ENCODE measurements around the gene STARD8.

STARD8 gene

DNA sequence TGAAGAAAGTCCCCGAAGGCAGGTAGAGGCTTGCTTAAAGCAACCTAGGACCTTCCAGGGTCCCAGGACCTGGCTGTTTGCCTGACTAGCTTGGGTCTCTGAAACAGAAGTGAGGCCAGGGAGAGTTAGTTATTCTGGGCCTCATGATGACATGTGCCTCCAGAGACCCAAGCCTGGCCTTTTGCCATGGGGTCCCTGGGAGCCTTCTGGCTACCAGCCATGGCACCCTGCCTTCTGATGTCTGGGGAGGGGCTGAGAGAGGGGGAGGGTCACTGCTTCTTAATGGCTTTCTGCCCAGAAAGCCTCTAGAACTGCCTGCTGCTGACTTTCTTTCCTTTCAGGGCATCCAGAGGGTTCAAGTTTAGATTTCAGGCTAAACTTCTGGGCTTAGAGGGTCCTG is 1.0 kb upstream of the STARD8 start:
- TF ChIP-seq, protein P1, sequence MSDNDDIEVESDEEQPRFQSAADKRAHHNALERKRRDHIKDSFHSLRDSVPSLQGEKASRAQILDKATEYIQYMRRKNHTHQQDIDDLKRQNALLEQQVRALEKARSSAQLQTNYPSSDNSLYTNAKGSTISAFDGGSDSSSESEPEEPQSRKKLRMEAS (IDR thresholded peaks at IDR 0.05; ENCODE audit: low read depth, low read length) = no peak
- TF ChIP-seq POLR2A (IDR thresholded peaks at IDR 0.05; ENCODE audit: extremely low read depth, insufficient read length) = no peak
- TF ChIP-seq, protein P2, sequence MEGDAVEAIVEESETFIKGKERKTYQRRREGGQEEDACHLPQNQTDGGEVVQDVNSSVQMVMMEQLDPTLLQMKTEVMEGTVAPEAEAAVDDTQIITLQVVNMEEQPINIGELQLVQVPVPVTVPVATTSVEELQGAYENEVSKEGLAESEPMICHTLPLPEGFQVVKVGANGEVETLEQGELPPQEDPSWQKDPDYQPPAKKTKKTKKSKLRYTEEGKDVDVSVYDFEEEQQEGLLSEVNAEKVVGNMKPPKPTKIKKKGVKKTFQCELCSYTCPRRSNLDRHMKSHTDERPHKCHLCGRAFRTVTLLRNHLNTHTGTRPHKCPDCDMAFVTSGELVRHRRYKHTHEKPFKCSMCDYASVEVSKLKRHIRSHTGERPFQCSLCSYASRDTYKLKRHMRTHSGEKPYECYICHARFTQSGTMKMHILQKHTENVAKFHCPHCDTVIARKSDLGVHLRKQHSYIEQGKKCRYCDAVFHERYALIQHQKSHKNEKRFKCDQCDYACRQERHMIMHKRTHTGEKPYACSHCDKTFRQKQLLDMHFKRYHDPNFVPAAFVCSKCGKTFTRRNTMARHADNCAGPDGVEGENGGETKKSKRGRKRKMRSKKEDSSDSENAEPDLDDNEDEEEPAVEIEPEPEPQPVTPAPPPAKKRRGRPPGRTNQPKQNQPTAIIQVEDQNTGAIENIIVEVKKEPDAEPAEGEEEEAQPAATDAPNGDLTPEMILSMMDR (IDR thresholded peaks at IDR 0.05; ENCODE audit: low read depth, low read length) = no peak
- no peak for DNase-seq (ENCODE audit: low read depth)
- H3K4me3 ChIP-seq (ENCODE audit: low read depth, low read length) = no peak overlapping the region

DNA sequence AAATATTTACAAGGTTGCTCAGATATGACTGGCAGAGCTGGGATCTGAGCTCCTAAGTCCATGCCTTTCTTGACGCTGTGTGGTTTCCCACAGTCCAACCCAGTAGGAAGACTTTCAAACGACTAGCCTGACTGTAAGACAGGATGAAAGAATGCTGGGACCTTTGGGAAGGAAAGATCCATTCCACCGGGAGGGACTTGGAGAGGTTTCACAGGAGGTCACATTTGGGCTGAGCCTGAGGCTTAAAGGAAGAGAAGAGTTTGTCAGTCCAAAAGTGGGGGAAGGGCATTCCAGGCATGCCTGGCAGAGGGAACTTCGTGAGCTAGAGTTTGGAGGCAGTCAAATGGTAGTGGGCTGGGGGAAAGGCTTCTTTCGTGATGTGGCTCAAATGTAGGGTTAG is 1.5 kb downstream of the STARD8 start:
- TF ChIP-seq MYC (IDR thresholded peaks at IDR 0.05; ENCODE audit: low read depth, low read length) = no peak
- TF ChIP-seq POLR2A (IDR thresholded peaks at IDR 0.05; ENCODE audit: extremely low read depth, insufficient read length) = no peak
- TF ChIP-seq, protein P2 (IDR thresholded peaks at IDR 0.05; ENCODE audit: low read depth, low read length) = no peak
- TF ChIP-seq, protein P1 (IDR thresholded peaks at IDR 0.05; ENCODE audit: low read depth, low read length) = no peak
- no peak overlapping the region for H3K4me3 ChIP-seq (ENCODE audit: low read depth, low read length)
- no peak for DNase-seq (ENCODE audit: low read depth)

DNA sequence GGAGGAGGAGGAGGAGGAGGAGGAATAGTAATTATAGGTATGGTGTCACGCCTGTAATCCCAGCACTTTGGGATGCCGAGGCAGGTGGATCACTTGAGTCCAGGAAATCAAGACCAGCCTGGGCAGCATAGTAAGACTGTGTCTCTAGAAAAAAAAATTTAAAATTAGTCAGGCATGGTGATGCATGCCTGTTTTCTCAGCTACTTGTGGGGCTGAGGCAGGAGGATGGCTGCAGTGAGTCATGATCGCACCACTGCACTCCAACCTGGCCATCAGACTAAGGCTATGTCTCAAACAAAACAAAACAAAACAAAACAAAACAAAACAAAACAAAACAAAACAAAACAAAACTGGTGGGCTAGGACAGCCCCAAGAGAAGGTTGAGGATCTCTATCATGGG is 3.0 kb downstream of the STARD8 start:
- no peak overlapping the region for H3K4me3 ChIP-seq (ENCODE audit: low read depth, low read length)
- TF ChIP-seq POLR2A (IDR thresholded peaks at IDR 0.05; ENCODE audit: extremely low read depth, insufficient read length) (no peak), MYC (IDR thresholded peaks at IDR 0.05; ENCODE audit: low read depth, low read length) (no peak)
- TF ChIP-seq, protein P1 (IDR thresholded peaks at IDR 0.05; ENCODE audit: low read depth, low read length) = no peak
- TF ChIP-seq, protein P2 (IDR thresholded peaks at IDR 0.05; ENCODE audit: low read depth, low read length) = no peak
- no peak for DNase-seq (ENCODE audit: low read depth)

DNA sequence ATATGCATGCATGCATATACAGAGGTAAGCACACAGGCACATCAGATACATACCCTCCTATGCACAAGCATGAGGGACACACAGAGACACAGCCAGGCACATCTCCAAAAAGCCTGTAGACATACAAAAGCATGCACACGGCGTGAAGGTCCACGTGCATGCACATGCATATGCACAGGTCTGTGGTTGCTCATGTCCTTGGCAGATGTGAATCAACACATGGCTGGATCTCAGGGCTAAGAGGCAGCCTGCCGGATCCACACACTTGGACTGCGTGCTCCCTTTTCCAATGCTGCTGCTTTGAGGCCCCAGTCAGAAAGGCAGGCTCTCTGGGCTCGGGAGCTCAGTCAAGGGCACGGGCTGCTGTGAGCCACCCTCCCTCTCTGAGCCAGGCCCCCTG is 3.6 kb downstream of the STARD8 start:
- no peak for TF ChIP-seq POLR2A (IDR thresholded peaks at IDR 0.05; ENCODE audit: extremely low read depth, insufficient read length)
- TF ChIP-seq, protein P2 (IDR thresholded peaks at IDR 0.05; ENCODE audit: low read depth, low read length) = no peak
- TF ChIP-seq MYC (IDR thresholded peaks at IDR 0.05; ENCODE audit: low read depth, low read length) = no peak
- TF ChIP-seq, protein P1 (IDR thresholded peaks at IDR 0.05; ENCODE audit: low read depth, low read length) = no peak
- H3K4me3 ChIP-seq (ENCODE audit: low read depth, low read length) = no peak overlapping the region
- no peak for DNase-seq (ENCODE audit: low read depth)

DNA sequence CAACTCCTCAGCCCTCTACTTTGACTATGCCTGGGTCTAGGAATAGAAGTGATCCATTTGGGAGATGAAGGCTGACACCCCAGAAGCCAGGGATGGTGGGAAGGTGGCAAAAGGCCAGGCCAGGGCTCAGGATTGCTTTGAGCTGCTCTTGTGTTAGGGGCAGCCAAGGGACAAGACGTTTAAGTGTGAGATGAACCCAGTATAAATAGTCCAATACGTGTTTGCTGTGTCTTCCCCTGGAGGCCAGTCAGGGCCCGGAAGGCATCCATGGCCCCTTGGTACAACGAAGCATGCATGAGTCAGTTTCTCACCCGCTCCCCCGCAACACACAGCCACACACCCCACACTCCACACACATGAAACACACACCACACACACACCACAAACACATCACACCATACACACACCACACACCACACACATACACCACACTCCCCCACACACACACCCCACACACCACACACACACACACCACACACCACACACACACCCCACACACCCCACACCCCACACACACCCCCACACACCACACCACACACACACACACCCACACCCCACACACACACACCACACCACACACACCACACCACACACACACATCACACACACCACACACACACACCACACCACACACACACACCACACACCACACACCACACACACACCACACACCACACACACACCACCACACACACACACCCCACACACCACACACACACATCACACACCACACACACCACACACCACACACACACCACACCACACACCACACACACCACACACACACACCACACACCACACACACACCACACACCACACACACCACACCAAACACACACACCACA is 5.1 kb downstream of the STARD8 start:
- DNase-seq (ENCODE audit: low read depth) = peak; percentile 26
- TF ChIP-seq, protein P2 (IDR thresholded peaks at IDR 0.05; ENCODE audit: low read depth, low read length) = no peak

More for the DNA sequence above, 5.1 kb downstream of the STARD8 start:
- no peak overlapping the region for H3K4me3 ChIP-seq (ENCODE audit: low read depth, low read length)
